Left renal pelvis (tissue), 4 donors: ENCODE measurements around the gene CDKAL1. TPM values are rescaled to one million over a fixed set of nuclear protein-coding genes. Genes with fewer than 3 reads are reported as not detected.
"Not testable (repeated sequence)": the region's sequence is repeated elsewhere in the genome, so short reads cannot be mapped to it uniquely, and the experiment has no call there.

Experiments
- DNase-seq, 4 donors: peaks; one replicate each; pipeline ENCODE4 v3.0.0-alpha.2; 2013; ENCODE audit warnings: low read depth in 4 of 4, low spot score in 3 of 4
- polyA plus RNA-seq, 4 donors: library from polyadenylated mRNA; unstranded; fragments of 120-200 nt; gene quantifications; one replicate each; pipeline ENCODE4 v1.2.1, GENCODE V29; 2013; ENCODE audit not compliant: insufficient read length in 4 of 4

The CDKAL1 gene
- polyA plus RNA-seq, 4 donors, result 14.7 to 20.4 (median 19.6) TPM

DNA sequence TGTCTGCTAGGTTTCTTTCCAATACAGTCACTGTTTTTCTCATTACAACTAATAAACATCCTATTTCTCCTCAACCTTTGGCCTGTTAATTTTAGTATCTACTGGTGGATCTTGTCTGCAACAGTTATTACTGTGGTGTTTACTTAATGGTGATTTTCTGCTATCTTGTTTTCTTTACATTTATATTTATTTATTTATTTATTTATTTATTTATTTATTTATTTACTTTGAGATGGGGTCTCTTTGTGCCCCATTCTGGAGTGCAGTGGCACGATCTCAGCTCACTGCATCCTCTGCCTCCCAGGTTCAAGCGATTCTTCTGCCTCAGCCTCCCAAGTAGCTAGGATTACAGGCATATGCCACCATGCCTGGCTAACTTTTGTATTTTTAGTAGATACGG, 15.1 kb downstream of the CDKAL1 start:
- DNase-seq, result not testable (repeated sequence)

DNA sequence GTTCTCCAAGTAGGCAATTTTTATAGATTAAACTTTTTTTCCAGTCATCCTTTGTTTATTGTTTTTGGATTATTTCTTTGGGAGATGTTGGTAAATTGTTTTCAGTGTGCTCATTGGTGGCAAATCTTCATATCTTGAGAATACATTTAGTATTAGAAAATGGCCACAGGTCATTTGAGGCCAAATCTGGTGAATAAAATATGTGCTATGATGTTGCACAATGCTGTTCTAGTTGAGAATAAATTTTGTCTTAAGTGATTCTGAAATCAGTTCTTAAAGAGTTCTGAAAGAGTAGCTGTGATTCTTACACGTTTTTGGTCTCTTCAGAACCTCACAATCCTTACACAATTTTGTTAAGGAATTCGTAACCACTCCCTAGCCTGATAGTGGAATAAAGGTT, 20.1 kb downstream of the CDKAL1 start:
- DNase-seq, result no peak

GRCh38 chr6:20554817-20555216, 20.6 kb downstream of the CDKAL1 start:
- no peak for DNase-seq

- DNase-seq, result no peak
Observed at GRCh38 chr6:20559924-20560551, 25.8 kb downstream of the CDKAL1 start.

GRCh38 chr6:20563377-20563776, 29.1 kb downstream of the CDKAL1 start:
- DNase-seq, result no peak

DNA sequence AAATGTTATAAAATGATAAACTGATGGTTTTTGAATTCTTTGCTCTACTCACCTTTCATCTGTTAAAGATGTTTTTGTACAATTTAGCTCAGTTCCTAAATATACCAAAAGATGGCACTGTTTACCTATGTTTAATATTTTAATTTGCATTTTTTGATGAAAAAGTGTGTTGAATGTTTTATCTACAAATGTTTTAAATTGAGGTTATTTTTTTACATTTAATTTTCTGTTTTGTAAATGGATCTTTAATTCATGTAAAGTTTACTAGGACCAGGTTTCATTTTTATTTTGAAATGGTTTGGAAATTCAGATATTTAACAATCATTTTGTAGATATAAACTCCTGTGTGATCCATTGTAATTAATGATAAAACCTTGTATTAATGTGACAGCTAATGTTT, 30.0 kb downstream of the CDKAL1 start:
- DNase-seq, result peak in 2 of 4 donors; percentile 11 to 22

DNA sequence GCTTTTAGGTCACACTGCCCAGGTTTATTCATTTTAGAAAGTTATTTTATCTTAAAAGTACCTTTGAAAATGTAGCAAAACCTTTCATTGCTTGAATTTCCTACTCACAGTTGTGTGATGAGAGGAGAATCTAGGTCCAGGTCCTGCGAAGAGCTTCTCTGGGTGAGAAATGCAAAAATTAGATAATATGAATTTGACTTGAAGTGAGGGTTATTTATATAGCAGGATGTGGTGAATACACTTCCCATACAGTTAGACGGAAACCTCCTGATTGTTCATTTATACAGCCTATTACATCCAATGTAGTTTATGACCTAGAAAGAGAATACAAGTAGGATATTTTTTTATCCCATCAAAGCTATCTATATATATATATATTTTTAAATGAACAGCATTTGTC, 30.5 kb downstream of the CDKAL1 start:
- DNase-seq, result no peak

- DNase-seq, result no peak
Observed at GRCh38 chr6:20565342-20565741, 31.1 kb downstream of the CDKAL1 start.

DNA sequence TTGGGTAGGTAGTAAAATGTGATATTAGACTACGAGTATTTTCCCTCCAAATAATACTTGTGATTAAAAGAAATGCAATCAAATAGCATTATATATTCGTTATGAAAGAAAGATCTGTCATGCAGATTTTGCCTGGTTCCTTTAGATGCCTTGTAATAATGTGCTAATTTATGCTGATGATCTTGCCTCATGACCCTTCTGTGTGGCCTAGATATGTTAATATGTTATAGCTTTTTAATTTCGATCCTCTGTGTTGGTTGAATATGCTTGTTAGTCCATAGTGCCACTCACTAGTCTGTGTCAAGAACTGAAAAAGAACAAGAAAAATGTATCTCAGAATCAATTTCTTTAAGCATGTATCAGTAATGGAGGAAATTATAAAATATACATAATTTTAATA, 31.9 kb downstream of the CDKAL1 start:
- no peak for DNase-seq

DNA sequence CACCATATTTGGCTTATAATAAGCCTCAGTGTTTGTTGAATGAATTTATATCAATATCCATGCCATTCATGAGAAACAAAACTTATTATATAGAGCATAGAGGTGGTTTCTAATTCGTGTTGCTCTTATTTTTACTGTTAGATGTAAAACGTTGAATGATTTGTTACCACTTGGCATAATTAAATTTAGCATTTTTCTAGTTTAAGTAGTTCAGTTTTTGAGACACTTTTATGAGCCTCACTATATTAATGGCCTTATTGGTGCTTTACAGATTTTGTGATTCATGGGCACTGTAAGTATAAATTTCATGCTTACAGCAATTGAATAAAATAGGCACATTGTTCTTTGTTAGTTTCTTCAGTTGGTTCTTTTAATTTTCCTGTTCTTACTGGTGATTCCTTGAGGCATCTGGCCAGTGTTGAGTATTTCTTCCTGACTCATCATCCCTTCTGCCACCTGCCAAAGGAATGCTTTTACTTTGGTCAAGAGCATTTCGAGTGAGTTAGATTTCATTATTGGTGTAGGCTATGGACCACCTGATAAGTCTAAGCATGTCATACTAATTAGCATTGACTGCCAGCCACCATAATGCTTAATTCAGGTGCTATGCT, 34.8 kb downstream of the CDKAL1 start:
- DNase-seq, result no peak

- DNase-seq, result no peak
Observed at GRCh38 chr6:20571261-20571660, 37.0 kb downstream of the CDKAL1 start.

- no peak for DNase-seq
Observed at GRCh38 chr6:20572288-20572687, 38.0 kb downstream of the CDKAL1 start.

- DNase-seq, result no peak
Observed at GRCh38 chr6:20572940-20573339, 38.7 kb downstream of the CDKAL1 start.

DNA sequence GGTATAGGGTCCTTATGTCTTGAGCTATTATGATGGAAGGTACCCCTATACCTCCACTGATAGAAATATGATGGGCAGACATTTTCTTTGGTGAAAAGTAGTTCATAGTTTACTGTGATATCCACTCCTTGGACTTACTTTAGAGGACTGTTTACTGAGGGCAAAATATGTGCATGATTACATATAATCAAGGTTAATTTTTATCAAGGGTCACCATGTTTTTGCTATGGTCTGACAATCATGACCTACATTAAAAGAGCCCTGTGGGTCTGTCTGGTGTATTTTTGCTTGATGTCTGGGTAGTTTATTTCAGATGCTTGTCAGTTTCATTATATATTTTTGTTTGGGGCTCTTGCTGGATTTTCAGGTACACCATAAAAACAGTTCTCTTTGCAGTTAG, 40.1 kb downstream of the CDKAL1 start:
- no peak for DNase-seq

GRCh38 chr6:20575125-20575524, 40.9 kb downstream of the CDKAL1 start:
- DNase-seq, result no peak

GRCh38 chr6:20575704-20576451, 41.6 kb downstream of the CDKAL1 start:
- DNase-seq, result no peak

DNA sequence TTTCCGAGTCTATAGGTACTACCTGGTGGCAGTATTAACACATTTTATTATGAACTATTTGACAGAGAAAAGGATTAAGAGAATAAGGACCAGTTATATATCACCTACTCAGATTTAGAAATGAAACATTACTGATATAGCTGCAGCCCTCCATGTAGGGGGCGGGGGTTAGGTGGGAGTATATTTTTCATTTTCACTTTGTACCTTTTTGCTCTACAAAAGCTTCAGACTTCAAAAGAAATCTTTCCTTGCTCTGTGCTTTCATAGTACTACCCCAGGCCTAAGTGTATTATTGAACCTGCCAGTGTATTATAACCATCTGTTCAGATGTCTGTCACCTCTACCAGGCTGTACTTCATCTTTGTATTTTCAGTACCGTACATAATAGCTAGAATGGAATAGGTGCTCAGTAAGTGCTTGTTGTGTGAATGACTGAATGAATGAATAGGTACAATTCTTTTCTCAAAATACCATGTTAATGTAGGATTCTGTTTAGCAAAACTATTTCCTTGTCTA, 43.0 kb downstream of the CDKAL1 start:
- no peak for DNase-seq

- DNase-seq, result no peak
Observed at GRCh38 chr6:20581070-20581469, 46.8 kb downstream of the CDKAL1 start.

GRCh38 chr6:20582586-20583443, 48.6 kb downstream of the CDKAL1 start:
- DNase-seq, result no peak

DNA sequence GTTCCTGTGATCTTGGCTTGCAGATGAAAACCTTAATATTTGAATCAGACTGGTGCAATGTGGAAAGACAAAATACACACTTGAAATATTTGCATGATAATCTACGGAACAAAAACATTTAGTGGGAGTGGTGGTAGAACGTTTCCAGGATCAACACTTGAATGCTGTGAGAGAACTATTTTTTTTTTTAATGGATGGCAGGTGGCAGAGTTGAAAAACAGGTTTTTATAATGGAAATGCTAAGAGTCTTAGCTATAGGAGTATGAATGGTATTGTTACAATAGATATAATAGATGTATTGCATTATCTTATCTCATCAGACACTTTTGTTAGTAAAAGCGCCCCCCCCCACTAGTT, 49.2 kb downstream of the CDKAL1 start:
- no peak for DNase-seq
